Common myeloid progenitor, CD34-positive (primary cell): ENCODE results near the gene PAH.
A peak's percentile ranks its signal among the peaks of the same experiment; 100 is the strongest.

ENCODE experiments used
- CTCF ChIA-PET: fragments of 350-600 bp; sonication (Branson Sonifier 250); formaldehyde crosslinking; loops from one replicate; lab custom pipeline; 2021; ENCODE audit warnings: antibody characterized with exemption; lab: Charles Lee
- POLR2A ChIA-PET: fragments of 350-600 bp; sonication (Branson Sonifier 250); formaldehyde crosslinking; loops from one replicate; lab custom pipeline; 2021; ENCODE audit warnings: antibody characterized with exemption; lab: Charles Lee
- DNase-seq, 3 donors: peaks; one replicate each; pipeline versions ENCODE4 v3.0.0 to v3.0.0-alpha.2; 2013
- H3K27ac ChIP-seq, 2 experiments: 1 replicate in 1 of 2; 2 replicates in 1 of 2; pipeline ENCODE4 v1.7.0; 2013; ENCODE audit warnings: inconsistent platforms in 2 of 2, low read length in 2 of 2, mild to moderate bottlenecking in 2 of 2, low read depth in 1 of 2, moderate library complexity in 1 of 2; ENCODE audit not compliant: severe bottlenecking in 2 of 2, insufficient read depth in 1 of 2, poor library complexity in 1 of 2
- H3K27me3 ChIP-seq, 5 experiments: replicated peaks in 2 of 5; 1 replicate in 3 of 5; 2 replicates in 2 of 5; pipeline versions ENCODE4 v1.6.1 to v1.7.0; 2013; ENCODE audit warnings: low read length in 4 of 5, mild to moderate bottlenecking in 2 of 5, moderate library complexity in 2 of 5, inconsistent platforms in 1 of 5; ENCODE audit not compliant: insufficient read depth in 5 of 5, control insufficient read depth in 4 of 5
- H3K36me3 ChIP-seq, 4 experiments: 1 replicate in 2 of 4; 2 replicates in 2 of 4; pipeline versions ENCODE4 v1.6.1 to v1.7.0; 2013; ENCODE audit warnings: low read length in 3 of 4, control low read depth in 1 of 4, mild to moderate bottlenecking in 1 of 4; ENCODE audit not compliant: control insufficient read depth in 4 of 4, insufficient read depth in 4 of 4
- H3K4me1 ChIP-seq, 4 experiments: 1 replicate in 3 of 4; 2 replicates in 1 of 4; pipeline versions ENCODE4 v1.6.1 to v1.7.1; 2013; ENCODE audit warnings: low read length in 3 of 4, mild to moderate bottlenecking in 3 of 4, control low read depth in 1 of 4, inconsistent platforms in 1 of 4, moderate library complexity in 1 of 4; ENCODE audit not compliant: control insufficient read depth in 4 of 4, insufficient read depth in 4 of 4; ENCODE audit errors: control extremely low read depth in 1 of 4
- H3K4me3 ChIP-seq, 7 experiments: 1 replicate in 4 of 7; 2 replicates in 3 of 7; pipeline versions ENCODE4 v1.5.1 to v1.7.0; 2013; ENCODE audit warnings: mild to moderate bottlenecking in 7 of 7, low read length in 6 of 7, moderate library complexity in 6 of 7, inconsistent platforms in 2 of 7, low read depth in 2 of 7, control low read depth in 1 of 7; ENCODE audit not compliant: insufficient read depth in 4 of 7, control insufficient read depth in 1 of 7; ENCODE audit errors: extremely low read depth in 1 of 7
- H3K9me3 ChIP-seq, 5 experiments: 1 replicate in 4 of 5; 2 replicates in 1 of 5; pipeline versions ENCODE4 v1.6.1 to v1.7.1; 2013; ENCODE audit warnings: low read length in 4 of 5, mild to moderate bottlenecking in 2 of 5, inconsistent platforms in 1 of 5, low read depth in 1 of 5, moderate library complexity in 1 of 5; ENCODE audit not compliant: control insufficient read depth in 4 of 5, insufficient read depth in 2 of 5; ENCODE audit errors: control extremely low read depth in 1 of 5
- WGBS: methylation state at CpG from one replicate; pipeline ENCODE4 v1.1.5; 2013; ENCODE audit not compliant: insufficient coverage; 5-methylcytosine and 5-hydroxymethylcytosine counted together

The PAH gene

GRCh38 chr12:102880783-102881182, 36.3 kb downstream of the PAH start:
- Histone ChIP-seq H3K4me3 (no peak overlapping the region), H3K27me3 (peaks cover 0 to 8% (median 0%) of the 10 kb centered on the region in 5 experiments), H3K4me1 (no peaks in the 10 kb centered on the region), H3K36me3 (no peaks in the 10 kb centered on the region), H3K9me3 (no peaks in the 10 kb centered on the region), H3K27ac (no peak overlapping the region)
- ChIA-PET CTCF (no interaction called here), POLR2A (no interaction called here)
- DNase-seq, result no peak
- WGBS, result 90% methylated on average over 5 of the region's 5 CpGs

GRCh38 chr12:102879144-102879763, 37.8 kb downstream of the PAH start:
- 4% methylated on average over 6 of the region's 9 CpGs for WGBS

GRCh38 chr12:102876883-102877282, 40.2 kb downstream of the PAH start:
- H3K4me1 ChIP-seq, result no peaks in the 10 kb centered on the region
- H3K27me3 ChIP-seq, result peaks cover 0 to 6% (median 0%) of the 10 kb centered on the region in 5 experiments
- H3K36me3 ChIP-seq, result no peaks in the 10 kb centered on the region
- no peaks in the 10 kb centered on the region for H3K9me3 ChIP-seq
- 76% methylated on average over 6 of the region's 6 CpGs for WGBS
- DNase-seq, result no peak
- H3K27ac ChIP-seq, result no peak overlapping the region
- POLR2A ChIA-PET, result no interaction called here
- H3K4me3 ChIP-seq, result no peak overlapping the region
- CTCF ChIA-PET, result no interaction called here

More at GRCh38 chr12:102879144-102879763, 37.8 kb downstream of the PAH start:
- DNase-seq, result peak; percentile 34 to 65 (median 63)
- POLR2A ChIA-PET, result no interaction called here
- H3K9me3 ChIP-seq, result no peaks in the 10 kb centered on the region
- H3K36me3 ChIP-seq, result no peaks in the 10 kb centered on the region
- no peaks in the 10 kb centered on the region for H3K4me1 ChIP-seq
- CTCF ChIA-PET, result interaction anchor here (1.0 to 1.3 kb wide), 3 partner anchors 13 to 669 kb away, joined by 3 to 4 read pairs (median 3); no protein-coding TSS in a partner anchor
- no peak overlapping the region for H3K4me3 ChIP-seq
- peaks cover 0 to 8% (median 0%) of the 10 kb centered on the region in 5 experiments for H3K27me3 ChIP-seq
- H3K27ac ChIP-seq, result no peak overlapping the region

GRCh38 chr12:102874819-102875218, 42.2 kb downstream of the PAH start:
- POLR2A ChIA-PET, result no interaction called here
- Histone ChIP-seq H3K36me3 (no peaks in the 10 kb centered on the region), H3K9me3 (no peaks in the 10 kb centered on the region), H3K27ac (no peak overlapping the region), H3K27me3 (peaks cover 0 to 3% (median 0%) of the 10 kb centered on the region in 5 experiments), H3K4me1 (no peaks in the 10 kb centered on the region), H3K4me3 (no peak overlapping the region)
- 74% methylated on average over 5 of the region's 9 CpGs for WGBS
- CTCF ChIA-PET, result no interaction called here
- DNase-seq, result no peak

- no peaks in the 10 kb centered on the region for H3K36me3 ChIP-seq
- H3K4me3 ChIP-seq, result no peak overlapping the region
- CTCF ChIA-PET, result no interaction called here
- DNase-seq, result no peak
- H3K27me3 ChIP-seq, result no peaks in the 10 kb centered on the region
- H3K27ac ChIP-seq, result no peak overlapping the region
- POLR2A ChIA-PET, result no interaction called here
- no peaks in the 10 kb centered on the region for H3K9me3 ChIP-seq
- WGBS, result no CpG with 5 or more reads among the region's 2 CpGs
- H3K4me1 ChIP-seq, result no peaks in the 10 kb centered on the region
Measured at GRCh38 chr12:102873077-102873476, 44.0 kb downstream of the PAH start.

- H3K27ac ChIP-seq, result no peak overlapping the region
- H3K4me1 ChIP-seq, result no peaks in the 10 kb centered on the region
- WGBS, result 100% methylated on average over 2 of the region's 2 CpGs
- H3K27me3 ChIP-seq, result no peaks in the 10 kb centered on the region
- no peaks in the 10 kb centered on the region for H3K9me3 ChIP-seq
- H3K36me3 ChIP-seq, result no peaks in the 10 kb centered on the region
- CTCF ChIA-PET, result interaction anchor here (1.2 kb wide), 1 partner anchor 78 kb away, joined by 3 read pairs; no protein-coding TSS in a partner anchor
- DNase-seq, result no peak
- POLR2A ChIA-PET, result no interaction called here
- H3K4me3 ChIP-seq, result no peak overlapping the region
Measured at GRCh38 chr12:102871014-102871413, 46.0 kb downstream of the PAH start.

GRCh38 chr12:102869571-102869970, 47.5 kb downstream of the PAH start:
- DNase-seq, result no peak
- Histone ChIP-seq H3K27ac (no peak overlapping the region), H3K4me3 (no peak overlapping the region), H3K4me1 (no peaks in the 10 kb centered on the region), H3K36me3 (no peaks in the 10 kb centered on the region), H3K9me3 (no peaks in the 10 kb centered on the region), H3K27me3 (no peaks in the 10 kb centered on the region)
- CTCF ChIA-PET, result interaction anchor here (1.2 kb wide), 1 partner anchor 14 kb away, joined by 4 read pairs; no protein-coding TSS in a partner anchor
- POLR2A ChIA-PET, result no interaction called here
- WGBS, result 41% methylated on average over 3 of the region's 3 CpGs
